CD4-positive, alpha-beta T cell (primary cell): ENCODE measurements around the gene KCNN3. TPM values are rescaled to one million over a fixed set of nuclear protein-coding genes. Genes with fewer than 3 reads are reported as not detected.

ENCODE experiments used
- ATAC-seq: fragments of 200-7000 bp; cut with Tn5 transposase; one replicate; pipeline ENCODE4 v1.10.0; 2022; ENCODE audit warnings: mild to moderate bottlenecking; ENCODE audit not compliant: poor library complexity
- CTCF ChIA-PET: fragments of 350-600 bp; sonication (Branson Sonifier 250); formaldehyde crosslinking; loops from one replicate; lab custom pipeline; 2021; ENCODE audit warnings: antibody characterized with exemption, inconsistent platforms; lab: Charles Lee
- POLR2A ChIA-PET: fragments of 350-600 bp; sonication (Branson Sonifier 250); formaldehyde crosslinking; loops from one replicate; lab custom pipeline; 2021; ENCODE audit warnings: antibody characterized with exemption, inconsistent platforms; lab: Charles Lee
- DNase-seq, 14 experiments: peaks; one replicate each; pipeline ENCODE4 v3.0.0-alpha.2; 2013 to 2020; ENCODE audit warnings: mixed read lengths in 2 of 14
- H3K27ac ChIP-seq, 2 donors: one replicate each; pipeline versions ENCODE4 v1.5.1 to v1.7.0; 2013; ENCODE audit warnings: low read length in 2 of 2, low read depth in 1 of 2, mild to moderate bottlenecking in 1 of 2
- H3K27me3 ChIP-seq, 2 experiments: 1 replicate in 1 of 2; 2 replicates in 1 of 2; pipeline versions ENCODE4 v1.6.1 to v1.7.0; 2013; ENCODE audit warnings: low read length in 2 of 2, control low read depth in 1 of 2, mild to moderate bottlenecking in 1 of 2, moderate library complexity in 1 of 2; ENCODE audit not compliant: insufficient read depth in 2 of 2, control insufficient read depth in 1 of 2
- H3K36me3 ChIP-seq: one replicate; pipeline ENCODE4 v1.6.1; 2013; ENCODE audit warnings: low read length, control low read depth; ENCODE audit not compliant: insufficient read depth
- H3K4me1 ChIP-seq: one replicate; pipeline ENCODE4 v1.6.1; 2013; ENCODE audit warnings: low read length, control low read depth; ENCODE audit not compliant: insufficient read depth
- H3K4me3 ChIP-seq: one replicate; pipeline ENCODE4 v1.5.1; 2013; ENCODE audit warnings: mild to moderate bottlenecking, low read length, moderate library complexity
- H3K9me3 ChIP-seq, 2 experiments: 1 replicate in 1 of 2; 2 replicates in 1 of 2; pipeline versions ENCODE4 v1.6.1 to v1.7.0; 2013; ENCODE audit warnings: low read length in 2 of 2, mild to moderate bottlenecking in 2 of 2, control low read depth in 1 of 2, moderate library complexity in 1 of 2; ENCODE audit not compliant: control insufficient read depth in 1 of 2, insufficient read depth in 1 of 2
- H3K27ac Mint-ChIP-seq: one replicate; pipeline ENCODE4 v1.8.0; 2020; ENCODE audit warnings: mixed read lengths
- H3K27me3 Mint-ChIP-seq: one replicate; pipeline ENCODE4 v1.8.0; 2021; ENCODE audit warnings: mixed read lengths
- H3K36me3 Mint-ChIP-seq: one replicate; pipeline ENCODE4 v1.8.0; 2021; ENCODE audit warnings: low read depth, mixed read lengths
- H3K4me1 Mint-ChIP-seq: one replicate; pipeline ENCODE4 v1.8.0; 2021; ENCODE audit warnings: low read depth, mixed read lengths
- H3K4me3 Mint-ChIP-seq: one replicate; pipeline ENCODE4 v1.8.0; 2020; ENCODE audit warnings: mild to moderate bottlenecking, mixed read lengths
- H3K9me3 Mint-ChIP-seq: one replicate; pipeline ENCODE4 v1.8.0; 2020; ENCODE audit warnings: mixed read lengths
- intact Hi-C, 2 experiments: fragments of 100-400 bp; cut with DNase I in 1 of 2; cut with micrococcal nuclease in 1 of 2; formaldehyde crosslinking; loops; one replicate each; pipeline versions ENCODE4 v1.15.1 to v1.9.0; 2023 to 2025; cut with DNase I, micrococcal nuclease
- total RNA-seq, 174 experiments: library from RNA in 2 of 174; stranded (reverse) in 2 of 174; gene quantifications; one replicate each; pipeline ENCODE4 v1.2.3 and lab custom pipeline; 2021 to 2026
- TF ChIP-seq, protein P1 (sequence below): fragments of 200-600 bp; IDR thresholded peaks from one replicate; pipeline ENCODE4 v1.8.0; 2022; ENCODE audit warnings: antibody characterized with exemption, mild to moderate bottlenecking

KCNN3 gene
- total RNA-seq, 2 experiments from 2014 or later = not detected

DNA sequence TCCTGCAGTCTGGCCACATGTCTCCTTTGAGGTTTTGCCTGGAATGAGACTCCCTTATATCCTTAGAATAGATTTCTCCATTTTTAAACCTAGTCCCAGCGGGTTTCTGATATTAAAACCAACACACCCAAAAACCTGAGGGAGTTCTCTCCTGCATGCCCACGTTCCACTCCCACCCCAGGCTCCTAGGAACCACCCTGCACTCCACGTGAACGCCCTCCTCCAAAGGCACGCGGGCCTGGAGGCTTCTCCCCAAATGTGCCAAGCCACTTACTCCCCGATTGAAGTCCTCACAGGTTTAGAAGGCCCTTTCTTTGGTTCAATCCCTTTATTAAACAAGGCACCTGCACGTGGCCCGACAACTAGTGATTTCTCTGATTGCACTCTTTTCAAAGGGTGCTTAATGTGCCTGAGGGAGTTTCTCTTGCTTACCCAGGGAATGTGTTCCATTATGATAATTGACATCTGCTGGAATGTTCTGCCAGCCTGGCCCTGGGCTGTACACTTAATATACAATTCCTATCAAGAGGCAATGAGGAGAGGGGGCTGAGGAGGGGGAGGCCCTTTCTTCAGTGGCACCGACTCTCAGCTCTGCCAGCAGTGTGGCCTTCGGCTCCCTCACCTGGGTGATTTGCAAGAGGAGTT, 157.8 kb downstream of the KCNN3 start:
- no peak for ATAC-seq
- Histone ChIP-seq H3K9me3 (no peaks in the 10 kb centered on the region), H3K27ac (no peak overlapping the region), H3K36me3 (no peaks in the 10 kb centered on the region), H3K27me3 (no peaks in the 10 kb centered on the region), H3K4me1 (peaks cover 2% of the 10 kb centered on the region), H3K4me3 (no peak overlapping the region)
- Mint-ChIP-seq H3K27ac (no peak overlapping the region), H3K9me3 (no peaks in the 10 kb centered on the region), H3K4me1 (peaks cover 8% of the 10 kb centered on the region), H3K4me3 (no peak overlapping the region), H3K27me3 (no peaks in the 10 kb centered on the region), H3K36me3 (no peaks in the 10 kb centered on the region)
- no peak for DNase-seq
- TF ChIP-seq, protein P1, sequence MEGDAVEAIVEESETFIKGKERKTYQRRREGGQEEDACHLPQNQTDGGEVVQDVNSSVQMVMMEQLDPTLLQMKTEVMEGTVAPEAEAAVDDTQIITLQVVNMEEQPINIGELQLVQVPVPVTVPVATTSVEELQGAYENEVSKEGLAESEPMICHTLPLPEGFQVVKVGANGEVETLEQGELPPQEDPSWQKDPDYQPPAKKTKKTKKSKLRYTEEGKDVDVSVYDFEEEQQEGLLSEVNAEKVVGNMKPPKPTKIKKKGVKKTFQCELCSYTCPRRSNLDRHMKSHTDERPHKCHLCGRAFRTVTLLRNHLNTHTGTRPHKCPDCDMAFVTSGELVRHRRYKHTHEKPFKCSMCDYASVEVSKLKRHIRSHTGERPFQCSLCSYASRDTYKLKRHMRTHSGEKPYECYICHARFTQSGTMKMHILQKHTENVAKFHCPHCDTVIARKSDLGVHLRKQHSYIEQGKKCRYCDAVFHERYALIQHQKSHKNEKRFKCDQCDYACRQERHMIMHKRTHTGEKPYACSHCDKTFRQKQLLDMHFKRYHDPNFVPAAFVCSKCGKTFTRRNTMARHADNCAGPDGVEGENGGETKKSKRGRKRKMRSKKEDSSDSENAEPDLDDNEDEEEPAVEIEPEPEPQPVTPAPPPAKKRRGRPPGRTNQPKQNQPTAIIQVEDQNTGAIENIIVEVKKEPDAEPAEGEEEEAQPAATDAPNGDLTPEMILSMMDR = no peak
- POLR2A ChIA-PET = no interaction called here
- intact Hi-C loops = no loop called here
- CTCF ChIA-PET = no interaction called here

DNA sequence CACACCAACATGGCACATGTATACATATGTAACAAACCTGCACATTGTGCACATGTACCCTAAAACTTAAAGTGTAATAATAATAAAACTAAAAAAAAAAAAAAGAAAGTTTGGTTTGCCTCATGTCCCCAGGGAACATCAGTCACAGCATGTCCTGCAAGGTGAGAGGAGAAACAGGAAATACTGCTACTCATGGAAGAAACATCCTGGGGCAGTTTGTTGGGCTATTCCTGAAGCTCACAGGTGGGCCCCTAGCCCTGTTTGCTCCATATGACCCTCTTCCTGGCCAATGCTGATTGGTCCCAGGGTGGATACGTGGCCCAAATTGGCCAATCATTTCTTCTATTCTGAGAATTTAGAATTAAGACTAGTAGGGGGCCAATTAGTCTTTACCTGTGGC, 158.7 kb downstream of the KCNN3 start:
- Histone ChIP-seq H3K9me3 (no peaks in the 10 kb centered on the region), H3K4me1 (peaks cover 2% of the 10 kb centered on the region), H3K27ac (no peak overlapping the region), H3K4me3 (no peak overlapping the region), H3K27me3 (no peaks in the 10 kb centered on the region), H3K36me3 (no peaks in the 10 kb centered on the region)
- POLR2A ChIA-PET = no interaction called here
- no peaks in the 10 kb centered on the region for H3K27me3 Mint-ChIP-seq
- ATAC-seq (no peak), DNase-seq (no peak)
- intact Hi-C loops = no loop called here
- no peaks in the 10 kb centered on the region for H3K36me3 Mint-ChIP-seq
- no peak overlapping the region for H3K4me3 Mint-ChIP-seq
- H3K9me3 Mint-ChIP-seq = no peaks in the 10 kb centered on the region
- CTCF ChIA-PET = no interaction called here
- H3K27ac Mint-ChIP-seq = no peak overlapping the region
- H3K4me1 Mint-ChIP-seq = peaks cover 8% of the 10 kb centered on the region
- TF ChIP-seq, protein P1 = no peak

DNA sequence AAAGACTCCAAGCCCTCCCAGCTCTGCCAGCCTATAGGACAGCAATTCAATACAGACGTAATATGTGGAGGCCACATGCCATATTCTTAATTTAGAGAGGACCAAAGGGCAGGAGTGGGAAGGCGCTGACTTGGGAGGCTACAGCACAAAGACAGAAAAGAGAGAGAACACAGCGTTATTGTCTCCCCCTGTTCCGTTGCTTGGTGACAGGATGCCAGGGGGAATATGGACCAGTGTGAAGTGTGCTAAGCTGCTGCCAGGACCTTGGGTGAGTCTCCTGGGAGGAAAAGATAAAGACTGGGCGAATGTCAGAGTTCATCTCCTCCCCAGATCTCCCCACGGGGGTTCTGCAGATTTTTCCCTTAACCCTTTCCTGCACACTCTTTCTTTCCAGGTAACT, 160.0 kb downstream of the KCNN3 start:
- Mint-ChIP-seq H3K9me3 (no peaks in the 10 kb centered on the region), H3K36me3 (no peaks in the 10 kb centered on the region), H3K27me3 (no peaks in the 10 kb centered on the region), H3K4me3 (no peak overlapping the region), H3K27ac (no peak overlapping the region), H3K4me1 (no peaks in the 10 kb centered on the region)
- ChIA-PET POLR2A (no interaction called here), CTCF (no interaction called here)
- H3K27ac ChIP-seq = no peak overlapping the region
- no peak for DNase-seq
- intact Hi-C loops = no loop called here
- ATAC-seq = no peak
- H3K4me3 ChIP-seq = no peak overlapping the region
- no peaks in the 10 kb centered on the region for H3K36me3 ChIP-seq
- H3K9me3 ChIP-seq = no peaks in the 10 kb centered on the region
- H3K4me1 ChIP-seq = peaks cover 2% of the 10 kb centered on the region
- no peaks in the 10 kb centered on the region for H3K27me3 ChIP-seq
- TF ChIP-seq, protein P1 = no peak
